K562 (cell line): ENCODE measurements around the gene CHCHD1. TPM values are rescaled to one million over a fixed set of nuclear protein-coding genes. Genes with fewer than 3 reads are reported as not detected.

Experiments
- ATF4 ChIP-seq: fragments of 450-650 bp; formaldehyde crosslinking; IDR thresholded peaks from 2 replicates; pipeline ENCODE4 v1.4.0; 2022; ENCODE audit warnings: mild to moderate bottlenecking, moderate library complexity
- BHLHE40 ChIP-seq: IDR thresholded peaks from 2 replicates; pipeline ENCODE4 v1.6.1; 2011; ENCODE audit warnings: low read length, improper control_type of control experiment
- CREM ChIP-seq: IDR thresholded peaks from 2 replicates; pipeline ENCODE4 v1.6.1; 2014; ENCODE audit warnings: antibody characterized with exemption, low read depth
- ETS2 ChIP-seq: IDR thresholded peaks from 2 replicates; pipeline ENCODE4 v1.6.1; 2016; ENCODE audit warnings: borderline replicate concordance, missing genetic modification characterization, mild to moderate bottlenecking, moderate library complexity, missing compliant biosample characterization; ENCODE audit not compliant: poor library complexity, severe bottlenecking
- GATAD2B ChIP-seq: fragments of 450-650 bp; IDR thresholded peaks from 2 replicates; pipeline ENCODE4 v1.6.1; 2017; ENCODE audit warnings: mild to moderate bottlenecking, borderline replicate concordance
- HNRNPH1 ChIP-seq: fragments of 200-400 bp; formaldehyde crosslinking; optimal IDR thresholded peaks from 2 replicates; pipeline ENCODE3; 2017; ENCODE audit warnings: low read depth, mild to moderate bottlenecking, low read length, moderate library complexity
- HNRNPUL1 ChIP-seq: fragments of 200-400 bp; formaldehyde crosslinking; IDR thresholded peaks from 2 replicates; pipeline ENCODE4 v1.6.1; 2017; ENCODE audit warnings: low read length
- KAT8 ChIP-seq: fragments of 450-650 bp; IDR thresholded peaks from 2 replicates; pipeline ENCODE4 v1.6.1; 2016; ENCODE audit warnings: low read depth, mild to moderate bottlenecking
- KLF1 ChIP-seq: fragments of 450-650 bp; IDR thresholded peaks from 2 replicates; pipeline ENCODE4 v1.6.1; 2016; ENCODE audit warnings: missing genetic modification characterization, missing compliant biosample characterization
- MEF2D ChIP-seq: conservative IDR thresholded peaks from 2 replicates; pipeline ENCODE4 v1.6.1; 2016; ENCODE audit warnings: low read depth, missing genetic modification characterization, missing compliant biosample characterization
- NCOA4 ChIP-seq: fragments of 450-650 bp; IDR thresholded peaks from 2 replicates; pipeline ENCODE4 v1.6.1; 2018; ENCODE audit warnings: mild to moderate bottlenecking; ENCODE audit not compliant: partially characterized antibody
- NR1H2 ChIP-seq: sonication (generic); formaldehyde crosslinking; IDR thresholded peaks from 2 replicates; pipeline ENCODE4 v1.4.0; 2020; ENCODE audit warnings: mild to moderate bottlenecking, missing genetic modification reagents
- NR3C1 ChIP-seq: sonication (generic); formaldehyde crosslinking; IDR thresholded peaks from 2 replicates; pipeline ENCODE4 v1.8.1; 2022; ENCODE audit warnings: missing genetic modification reagents
- NR4A1 ChIP-seq, 2 experiments: fragments of 250-450 bp in 1 of 2; fragments of 450-650 bp in 1 of 2; sonication (Bioruptor Pico) in 1 of 2; IDR thresholded peaks; 2 replicates each; pipeline versions ENCODE4 v1.4.0 to v1.6.1; 2016 to 2020; ENCODE audit warnings: mild to moderate bottlenecking in 2 of 2, missing compliant biosample characterization in 1 of 2, missing genetic modification characterization in 1 of 2, moderate library complexity in 1 of 2
- POLR3A ChIP-seq: IDR thresholded peaks from 2 replicates; pipeline ENCODE4 v1.6.1; 2011; ENCODE audit warnings: borderline replicate concordance, mild to moderate bottlenecking, moderate library complexity; ENCODE audit not compliant: insufficient read length, insufficient read depth; ENCODE audit errors: extremely low read depth
- RNF219 ChIP-seq: fragments of 250-450 bp; sonication (Bioruptor Pico); IDR thresholded peaks from 2 replicates; pipeline ENCODE4 v1.5.0; 2022; ENCODE audit warnings: mild to moderate bottlenecking
- SP1 ChIP-seq: sonication (generic); formaldehyde crosslinking; IDR thresholded peaks from 2 replicates; pipeline ENCODE4 v1.8.1; 2022; ENCODE audit warnings: mild to moderate bottlenecking, missing genetic modification reagents
- SRSF1 ChIP-seq: fragments of 200-400 bp; formaldehyde crosslinking; IDR thresholded peaks from 2 replicates; pipeline ENCODE4 v1.6.1; 2017; ENCODE audit warnings: mild to moderate bottlenecking, low read depth, low read length, moderate library complexity
- TAF7 ChIP-seq: fragments of 450-650 bp; IDR thresholded peaks from 2 replicates; pipeline ENCODE4 v1.6.1; 2016; ENCODE audit warnings: missing genetic modification characterization, missing compliant biosample characterization
- TBP ChIP-seq: optimal IDR thresholded peaks from 2 replicates; pipeline ENCODE3; 2011; ENCODE audit warnings: low read depth, low read length, improper control_type of control experiment
- ZBTB17 ChIP-seq: fragments of 450-650 bp; formaldehyde crosslinking; IDR thresholded peaks from 2 replicates; pipeline ENCODE4 v1.4.0; 2020; ENCODE audit warnings: mild to moderate bottlenecking
- ZFX ChIP-seq: sonication (generic); formaldehyde crosslinking; IDR thresholded peaks from 2 replicates; pipeline ENCODE4 v1.8.0; 2022; ENCODE audit warnings: mild to moderate bottlenecking, missing genetic modification reagents, moderate library complexity
- ZNF583 ChIP-seq: fragments of 250-450 bp; sonication (Bioruptor Pico); IDR thresholded peaks from 2 replicates; pipeline ENCODE4 v1.4.0; 2020
- ZNF75A ChIP-seq: fragments of 450-650 bp; formaldehyde crosslinking; IDR thresholded peaks from 2 replicates; pipeline ENCODE4 v1.4.0; 2020; ENCODE audit warnings: mild to moderate bottlenecking
- polyA plus RNA-seq, 8 experiments: library from polyadenylated mRNA; depleted of rRNA in 4 of 8; stranded (reverse) in 5 of 8; unstranded in 3 of 8; fragments of >200 nt; fragmentation: Nextera tagmentation in 2 of 8; fragmentation: Illumina TruSeq in 1 of 8; extraction: Ambion mirVana in 2 of 8; extraction: Trizol in 1 of 8; gene quantifications; 2 replicates each; pipeline versions ENCODE4 v1.2.1 to v1.2.3, GENCODE V29; 2011 to 2014; ENCODE audit warnings: inconsistent platforms in 1 of 8, missing spikeins in 1 of 8
- total RNA-seq, 7 experiments: library from RNA; depleted of rRNA in 6 of 7; stranded (reverse); fragments of >200 nt in 6 of 7; fragmentation: Illumina TruSeq in 2 of 7; extraction: Trizol in 2 of 7; gene quantifications; 2 replicates each; pipeline versions ENCODE4 v1.2.1 to v1.2.3, GENCODE V29; 2011 to 2021; ENCODE audit warnings: low replicate concordance in 1 of 7

The CHCHD1 gene
- total and polyA plus RNA-seq, 9 of the 15 experiments (the other 6 are each of a cell fraction or from before 2014, with no cell fraction given) = 52.9 to 126 (median 83.4) TPM

- TF ChIP-seq TBP (peak; percentile 34), ZNF583 (CRISPR knock-in tag) (peak; percentile 85; the same call in 1 of the 2 replicates), TAF7 (tag) (peak; percentile 47; the same call in 1 of the 2 replicates), ZBTB17 (CRISPR knock-in tag) (peak; percentile 93), ZFX (CRISPR knock-in tag) (peak; percentile 80), KAT8 (no peak), ATF4 (peak; percentile 75), KLF1 (tag) (peak; percentile 61; the same call in 1 of the 2 replicates), POLR3A (no peak), HNRNPUL1 (no peak), SRSF1 (no peak), NR3C1 (CRISPR knock-in tag) (no peak), NCOA4 (no peak), SP1 (CRISPR knock-in tag) (peak; percentile 93), BHLHE40 (peak; percentile 73), CREM (peak; percentile 98), RNF219 (CRISPR knock-in tag) (peak; percentile 81; the same call in 1 of the 2 replicates), ZNF75A (CRISPR knock-in tag) (no peak), NR1H2 (CRISPR knock-in tag) (no peak), MEF2D (tag) (no peak), GATAD2B (peak; percentile 39), ETS2 (tag) (no peak), NR4A1 (CRISPR knock-in tag; IDR thresholded peaks at IDR 0.05) (peak; percentile 54; the same call in 1 of the 2 replicates), NR4A1 (tag; IDR thresholded peaks at IDR 0.05) (peak; percentile 51; the same call in 1 of the 2 replicates), HNRNPH1 (no peak)
Observed at GRCh38 chr10:73772281-73773151, 9.3 kb upstream of the CHCHD1 start (continued).
